HepG2 (cell line): Measurements from ENCODE around the gene ARHGAP26. TPM values are rescaled to one million over a fixed set of nuclear protein-coding genes. Genes with fewer than 3 reads are reported as not detected.

Source experiments
- ATF7 ChIP-seq, 2 experiments: fragments of 450-650 bp in 1 of 2; sonication (generic) in 1 of 2; formaldehyde crosslinking in 1 of 2; IDR thresholded peaks; 2 replicates each; pipeline versions ENCODE4 v1.4.0 to v1.6.1; 2016 to 2020; ENCODE audit warnings: antibody characterized with exemption in 1 of 2, mild to moderate bottlenecking in 1 of 2, missing genetic modification reagents in 1 of 2
- BCL6 ChIP-seq: IDR thresholded peaks from 2 replicates; pipeline ENCODE4 v1.6.1; 2016; ENCODE audit warnings: missing genetic modification reagents, missing compliant biosample characterization
- CEBPB ChIP-seq: IDR thresholded peaks from 2 replicates; pipeline ENCODE4 v1.6.1; 2011; ENCODE audit warnings: low read depth, low read length, improper control_type of control experiment, borderline replicate concordance
- CENPBD1 ChIP-seq: sonication (generic); formaldehyde crosslinking; IDR thresholded peaks from 2 replicates; pipeline ENCODE4 v1.8.0; 2022; ENCODE audit warnings: missing genetic modification reagents, low read depth, mild to moderate bottlenecking, borderline replicate concordance
- IRF1 ChIP-seq: sonication (generic); formaldehyde crosslinking; IDR thresholded peaks from 2 replicates; pipeline ENCODE4 v1.4.0; 2020; ENCODE audit warnings: low read depth, mild to moderate bottlenecking, missing genetic modification reagents
- KLF15 ChIP-seq: sonication (generic); formaldehyde crosslinking; IDR thresholded peaks from 2 replicates; pipeline ENCODE4 v1.8.1; 2023; ENCODE audit warnings: borderline replicate concordance, mild to moderate bottlenecking, inconsistent platforms, missing genetic modification reagents, mixed read lengths
- LCORL ChIP-seq, 2 experiments: fragments of 450-650 bp in 1 of 2; sonication (generic) in 1 of 2; formaldehyde crosslinking in 1 of 2; IDR thresholded peaks; 2 replicates each; pipeline versions ENCODE4 v1.5.0 to v1.6.1; 2017 to 2020; ENCODE audit warnings: antibody characterized with exemption in 1 of 2, missing genetic modification reagents in 1 of 2
- MEF2D ChIP-seq: sonication (generic); formaldehyde crosslinking; IDR thresholded peaks from 2 replicates; pipeline ENCODE4 v1.5.1; 2020; ENCODE audit warnings: mild to moderate bottlenecking, missing genetic modification reagents
- MYC ChIP-seq: sonication (generic); formaldehyde crosslinking; IDR thresholded peaks from 2 replicates; pipeline ENCODE4 v1.9.0; 2021; ENCODE audit warnings: missing genetic modification reagents, borderline replicate concordance
- NR2F6 ChIP-seq, 2 experiments: IDR thresholded peaks; 2 replicates each; pipeline ENCODE4 v1.6.1; 2016; ENCODE audit warnings: antibody characterized with exemption in 1 of 2, mild to moderate bottlenecking in 1 of 2
- RBAK ChIP-seq: sonication (generic); formaldehyde crosslinking; IDR thresholded peaks from 2 replicates; pipeline ENCODE4 v1.5.1; 2020; ENCODE audit warnings: mild to moderate bottlenecking, missing genetic modification reagents
- RCOR2 ChIP-seq: IDR thresholded peaks from 2 replicates; pipeline ENCODE4 v1.6.1; 2016; ENCODE audit warnings: missing biosample characterization, missing genetic modification reagents
- SNAPC4 ChIP-seq: sonication (generic); formaldehyde crosslinking; IDR thresholded peaks from 2 replicates; pipeline ENCODE4 v1.4.0; 2020; ENCODE audit warnings: mild to moderate bottlenecking, missing genetic modification reagents
- STAT5B ChIP-seq: sonication (generic); formaldehyde crosslinking; IDR thresholded peaks from 2 replicates; pipeline ENCODE4 v1.4.0; 2020; ENCODE audit warnings: missing genetic modification reagents
- ZFYVE20 ChIP-seq: sonication (generic); formaldehyde crosslinking; IDR thresholded peaks from 2 replicates; pipeline ENCODE4 v1.8.0; 2023; ENCODE audit warnings: low read depth, mild to moderate bottlenecking, moderate library complexity, missing genetic modification reagents, borderline replicate concordance
- ZGPAT ChIP-seq: IDR thresholded peaks from 2 replicates; pipeline ENCODE4 v1.6.1; 2016; ENCODE audit warnings: mild to moderate bottlenecking
- ZNF282 ChIP-seq: fragments of 450-650 bp; IDR thresholded peaks from 2 replicates; pipeline ENCODE4 v1.6.1; 2018; ENCODE audit not compliant: partially characterized antibody
- ZNF30 ChIP-seq: sonication (generic); formaldehyde crosslinking; IDR thresholded peaks from 2 replicates; pipeline ENCODE4 v1.5.0; 2020; ENCODE audit warnings: mild to moderate bottlenecking, missing genetic modification reagents
- ZNF510 ChIP-seq: sonication (generic); formaldehyde crosslinking; IDR thresholded peaks from 2 replicates; pipeline ENCODE4 v1.4.0; 2020; ENCODE audit warnings: low read depth, mild to moderate bottlenecking, missing genetic modification reagents
- ZNF670 ChIP-seq: sonication (generic); formaldehyde crosslinking; IDR thresholded peaks from 2 replicates; pipeline ENCODE4 v1.8.0; 2022; ENCODE audit warnings: mild to moderate bottlenecking, missing genetic modification reagents, borderline replicate concordance
- ZNF850 ChIP-seq: sonication (generic); formaldehyde crosslinking; conservative IDR thresholded peaks from 2 replicates; pipeline ENCODE4 v1.9.0; 2021; ENCODE audit warnings: mild to moderate bottlenecking, missing genetic modification reagents
- ZNF883 ChIP-seq: sonication (generic); formaldehyde crosslinking; IDR thresholded peaks from 2 replicates; pipeline ENCODE4 v1.5.1; 2020; ENCODE audit warnings: mild to moderate bottlenecking, missing genetic modification reagents; ENCODE audit errors: not compliant biosample characterization
- ZSCAN20 ChIP-seq: sonication (generic); formaldehyde crosslinking; IDR thresholded peaks from 2 replicates; pipeline ENCODE4 v1.4.0; 2020; ENCODE audit warnings: missing genetic modification reagents, mild to moderate bottlenecking, borderline replicate concordance
- polyA plus RNA-seq, 8 experiments: library from polyadenylated mRNA; depleted of rRNA in 3 of 8; stranded (reverse) in 7 of 8; unstranded in 1 of 8; fragments of >200 nt; fragmentation: Illumina TruSeq in 4 of 8; extraction: Trizol in 4 of 8; gene quantifications; 2 replicates each; pipeline versions ENCODE4 v1.2.1 to v1.2.3, GENCODE V29; 2011 to 2016; ENCODE audit warnings: low read depth in 4 of 8, missing spikeins in 1 of 8, mixed read lengths in 1 of 8; ENCODE audit not compliant: insufficient read depth in 1 of 8
- total RNA-seq, 5 experiments: library from RNA; depleted of rRNA; stranded (reverse); fragments of >200 nt; fragmentation: Illumina TruSeq; extraction: Trizol; gene quantifications; 2 replicates each; pipeline ENCODE4 v1.2.3, GENCODE V29; 2016; ENCODE audit warnings: low read depth in 1 of 5

The ARHGAP26 gene
- total and polyA plus RNA-seq, 2 of the 13 experiments (the other 11 are each of a cell fraction or from before 2014, with no cell fraction given), result 9.6 to 18.2 TPM

GRCh38 chr5:142820447-142820846, 50.3 kb downstream of the ARHGAP26 start (continued):
- no peak for TF ChIP-seq SNAPC4 (CRISPR knock-in tag)
- TF ChIP-seq IRF1 (CRISPR knock-in tag), result no peak
- no peak; the same call in 1 of the 2 replicates for TF ChIP-seq ZNF670 (CRISPR knock-in tag)
- TF ChIP-seq ATF7 (IDR thresholded peaks at IDR 0.05), result no peak
- no peak for TF ChIP-seq ATF7 (CRISPR knock-in tag; IDR thresholded peaks at IDR 0.05)
- no peak for TF ChIP-seq ZNF282
- no peak for TF ChIP-seq STAT5B (CRISPR knock-in tag)
- no peak for TF ChIP-seq ZFYVE20 (CRISPR knock-in tag)
- no peak for TF ChIP-seq CENPBD1 (CRISPR knock-in tag)
- no peak for TF ChIP-seq RBAK (CRISPR knock-in tag)
- TF ChIP-seq LCORL (IDR thresholded peaks at IDR 0.05), result no peak
- no peak for TF ChIP-seq LCORL (CRISPR knock-in tag; IDR thresholded peaks at IDR 0.05)
- 0 out of 2 replicates have a peak, but pooled peaks have one; percentile 20 for TF ChIP-seq NR2F6 (IDR thresholded peaks at IDR 0.05)
- peak; percentile 46; the same call in 1 of the 2 replicates for TF ChIP-seq NR2F6 (CRISPR knock-in tag; IDR thresholded peaks at IDR 0.05)
- no peak for TF ChIP-seq KLF15
- TF ChIP-seq ZSCAN20 (CRISPR knock-in tag), result no peak
- TF ChIP-seq RCOR2, result peak; percentile 23; the same call in 1 of the 2 replicates
- TF ChIP-seq ZNF510 (CRISPR knock-in tag), result no peak
- 0 out of 2 replicates have a peak, but pooled peaks have one; percentile 39 for TF ChIP-seq ZGPAT
- no peak for TF ChIP-seq CEBPB
- TF ChIP-seq MYC, result peak; percentile 42; the same call in 1 of the 2 replicates
- no peak; the same call in 1 of the 2 replicates for TF ChIP-seq BCL6
- no peak for TF ChIP-seq ZNF850 (CRISPR knock-in tag)
- no peak for TF ChIP-seq MEF2D (CRISPR knock-in tag)
- no peak for TF ChIP-seq ZNF30 (CRISPR knock-in tag)
- TF ChIP-seq ZNF883 (CRISPR knock-in tag), result no peak
